PFSK-1 (cell line): ENCODE measurements around the gene AFF2.

Experiments used
- POLR2AphosphoS5 ChIP-seq: IDR thresholded peaks from 2 replicates; pipeline ENCODE4 v1.6.1; 2012; ENCODE audit warnings: low read depth, mild to moderate bottlenecking, control low read depth, low read length, moderate library complexity
- SIN3A ChIP-seq: IDR thresholded peaks from 2 replicates; pipeline ENCODE4 v1.6.1; 2012; ENCODE audit warnings: mild to moderate bottlenecking, low read length, moderate library complexity, borderline replicate concordance; ENCODE audit not compliant: insufficient read depth
- TAF1 ChIP-seq: IDR thresholded peaks from 2 replicates; pipeline ENCODE4 v1.6.1; 2012; ENCODE audit warnings: low read length, control low read depth, borderline replicate concordance; ENCODE audit not compliant: insufficient read depth
- TF ChIP-seq, protein P1 (sequence below), 2 experiments: IDR thresholded peaks; 2 replicates each; pipeline versions ENCODE4 v1.6.1 to v1.8.0; 2011 to 2012; ENCODE audit warnings: low read depth in 2 of 2, low read length in 2 of 2, control low read depth in 1 of 2, inconsistent platforms in 1 of 2, mild to moderate bottlenecking in 1 of 2, moderate library complexity in 1 of 2; ENCODE audit not compliant: insufficient read depth in 1 of 2

- TF ChIP-seq, protein P1, sequence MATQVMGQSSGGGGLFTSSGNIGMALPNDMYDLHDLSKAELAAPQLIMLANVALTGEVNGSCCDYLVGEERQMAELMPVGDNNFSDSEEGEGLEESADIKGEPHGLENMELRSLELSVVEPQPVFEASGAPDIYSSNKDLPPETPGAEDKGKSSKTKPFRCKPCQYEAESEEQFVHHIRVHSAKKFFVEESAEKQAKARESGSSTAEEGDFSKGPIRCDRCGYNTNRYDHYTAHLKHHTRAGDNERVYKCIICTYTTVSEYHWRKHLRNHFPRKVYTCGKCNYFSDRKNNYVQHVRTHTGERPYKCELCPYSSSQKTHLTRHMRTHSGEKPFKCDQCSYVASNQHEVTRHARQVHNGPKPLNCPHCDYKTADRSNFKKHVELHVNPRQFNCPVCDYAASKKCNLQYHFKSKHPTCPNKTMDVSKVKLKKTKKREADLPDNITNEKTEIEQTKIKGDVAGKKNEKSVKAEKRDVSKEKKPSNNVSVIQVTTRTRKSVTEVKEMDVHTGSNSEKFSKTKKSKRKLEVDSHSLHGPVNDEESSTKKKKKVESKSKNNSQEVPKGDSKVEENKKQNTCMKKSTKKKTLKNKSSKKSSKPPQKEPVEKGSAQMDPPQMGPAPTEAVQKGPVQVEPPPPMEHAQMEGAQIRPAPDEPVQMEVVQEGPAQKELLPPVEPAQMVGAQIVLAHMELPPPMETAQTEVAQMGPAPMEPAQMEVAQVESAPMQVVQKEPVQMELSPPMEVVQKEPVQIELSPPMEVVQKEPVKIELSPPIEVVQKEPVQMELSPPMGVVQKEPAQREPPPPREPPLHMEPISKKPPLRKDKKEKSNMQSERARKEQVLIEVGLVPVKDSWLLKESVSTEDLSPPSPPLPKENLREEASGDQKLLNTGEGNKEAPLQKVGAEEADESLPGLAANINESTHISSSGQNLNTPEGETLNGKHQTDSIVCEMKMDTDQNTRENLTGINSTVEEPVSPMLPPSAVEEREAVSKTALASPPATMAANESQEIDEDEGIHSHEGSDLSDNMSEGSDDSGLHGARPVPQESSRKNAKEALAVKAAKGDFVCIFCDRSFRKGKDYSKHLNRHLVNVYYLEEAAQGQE (IDR thresholded peaks at IDR 0.05; ENCODE audit: insufficient read depth in 1 of 2, low read depth in 2 of 2, low read length in 2 of 2): no peak
- no peak for TF ChIP-seq POLR2AphosphoS5
- TF ChIP-seq SIN3A: no peak
- no peak for TF ChIP-seq TAF1
Observed at GRCh38 chrX:149004936-149005335, 504.5 kb downstream of the AFF2 start.
